DND-41 (cell line): Measurements from ENCODE around the gene NELFA.

ENCODE experiments used
- CTCF ChIP-seq: IDR thresholded peaks from 2 replicates; pipeline ENCODE4 v1.5.1; 2012; ENCODE audit warnings: borderline replicate concordance, low read length, moderate library complexity, mild to moderate bottlenecking; ENCODE audit not compliant: poor library complexity, severe bottlenecking; ENCODE audit errors: extremely low read depth
- EZH2 ChIP-seq: IDR thresholded peaks from 3 replicates; pipeline ENCODE4 v1.6.1; 2012; ENCODE audit warnings: borderline replicate concordance, low read depth, mild to moderate bottlenecking, moderate library complexity, low read length, inconsistent platforms; ENCODE audit not compliant: severe bottlenecking

GRCh38 chr4:1985780-1986577 is 22.8 kb downstream of the NELFA start:
- no peak for TF ChIP-seq CTCF
- no peak for TF ChIP-seq EZH2
